Natural killer cell (primary cell): ENCODE results near the gene FGF3. TPM values are rescaled to one million over a fixed set of nuclear protein-coding genes. Genes with fewer than 3 reads are reported as not detected.

Source experiments
- ATAC-seq, 3 donors: fragments of 150-1000 bp in 2 of 3; fragments of 200-7000 bp in 1 of 3; cut with Tn5 transposase; 1 replicate in 1 of 3; 2 replicates in 2 of 3; pipeline ENCODE4 v1.10.0; 2021; ENCODE audit warnings: mild to moderate bottlenecking in 2 of 3, moderate library complexity in 2 of 3
- DNase-seq, 2 donors: peaks; one replicate each; pipeline versions ENCODE4 v3.0.0 to v3.0.0-alpha.2; 2013 to 2021; ENCODE audit warnings: mixed read lengths in 1 of 2
- H3K27ac ChIP-seq: one replicate; pipeline ENCODE4 v1.5.1; 2013; ENCODE audit warnings: mild to moderate bottlenecking, low read length
- H3K27me3 ChIP-seq: one replicate; pipeline ENCODE4 v1.6.1; 2013; ENCODE audit warnings: low read length; ENCODE audit not compliant: control insufficient read depth, insufficient read depth
- H3K36me3 ChIP-seq: one replicate; pipeline ENCODE4 v1.6.1; 2013; ENCODE audit warnings: low read length; ENCODE audit not compliant: control insufficient read depth, insufficient read depth
- H3K4me1 ChIP-seq: one replicate; pipeline ENCODE4 v1.6.1; 2013; ENCODE audit warnings: low read length; ENCODE audit not compliant: control insufficient read depth, insufficient read depth
- H3K4me3 ChIP-seq: one replicate; pipeline ENCODE4 v1.5.1; 2013; ENCODE audit warnings: low read length
- H3K9me3 ChIP-seq: one replicate; pipeline ENCODE4 v1.6.1; 2013; ENCODE audit warnings: low read length; ENCODE audit not compliant: control insufficient read depth, insufficient read depth
- H3K27ac Mint-ChIP-seq, 2 donors: one replicate each; pipeline ENCODE4 v1.8.0; 2022; ENCODE audit warnings: mild to moderate bottlenecking in 2 of 2, mixed read lengths in 2 of 2, moderate library complexity in 1 of 2
- H3K27me3 Mint-ChIP-seq, 2 donors: one replicate each; pipeline ENCODE4 v1.8.0; 2022; ENCODE audit warnings: low read depth in 2 of 2, mixed read lengths in 2 of 2
- H3K36me3 Mint-ChIP-seq: one replicate; pipeline ENCODE4 v1.8.0; 2022; ENCODE audit warnings: mixed read lengths
- H3K4me1 Mint-ChIP-seq, 2 donors: one replicate each; pipeline ENCODE4 v1.8.0; 2022; ENCODE audit warnings: mixed read lengths in 2 of 2
- H3K4me3 Mint-ChIP-seq: one replicate; pipeline ENCODE4 v1.8.0; 2022; ENCODE audit warnings: mild to moderate bottlenecking, moderate library complexity, mixed read lengths
- H3K9me3 Mint-ChIP-seq, 2 donors: one replicate each; pipeline ENCODE4 v1.8.0; 2022; ENCODE audit warnings: mixed read lengths in 2 of 2
- WGBS: methylation state at CpG from one replicate; pipeline ENCODE4 v1.1.7; 2013; ENCODE audit warnings: missing lambda C conversion rate; ENCODE audit not compliant: insufficient coverage; 5-methylcytosine and 5-hydroxymethylcytosine counted together
- intact Hi-C: fragments of 100-400 bp; cut with micrococcal nuclease; formaldehyde crosslinking; loops from one replicate; pipeline ENCODE4 v1.14.2; 2022
- total RNA-seq, 4 donors: library from RNA; stranded (reverse); fragments of 120-200 nt in 1 of 4; gene quantifications; one replicate each; pipeline versions ENCODE4 v1.2.3 to v1.2.4, GENCODE V29; 2013 to 2022
- TF ChIP-seq, protein P1 (sequence below): fragments of 200-600 bp; IDR thresholded peaks from one replicate; pipeline ENCODE4 v1.8.0; 2022; ENCODE audit warnings: antibody characterized with exemption

The FGF3 gene
- total RNA-seq, 3 donors from 2014 or later (not counting 1 experiment from before 2014, with no cell fraction given) = not detected

DNA sequence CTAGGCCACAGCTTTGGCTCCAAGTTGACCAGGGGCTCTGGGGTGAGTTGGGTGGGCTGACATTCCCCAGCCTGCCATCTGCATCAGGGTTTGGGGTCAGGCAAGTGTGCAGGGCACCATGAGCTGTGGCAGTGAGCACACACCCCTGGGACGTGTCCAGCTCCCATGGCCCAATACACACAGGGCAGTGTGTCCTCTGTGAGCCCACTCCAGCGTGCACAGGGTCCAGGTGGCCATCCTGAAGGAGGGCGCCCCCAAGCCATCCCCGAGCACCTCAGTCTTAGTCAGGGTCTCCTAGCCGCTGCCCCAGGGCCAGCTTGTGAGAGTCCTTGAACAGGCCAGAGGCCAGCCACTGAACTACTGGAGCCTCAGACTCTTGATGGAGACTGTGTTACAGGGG lies 1.2 kb upstream of the FGF3 start:
- peaks cover 0 to 6% of the 10 kb centered on the region in 2 donors for H3K4me1 Mint-ChIP-seq
- H3K27ac ChIP-seq = no peak overlapping the region
- peaks cover 2% of the 10 kb centered on the region for H3K4me1 ChIP-seq
- no peak for DNase-seq
- peaks cover 8% of the 10 kb centered on the region for H3K27me3 ChIP-seq
- no peak overlapping the region for H3K4me3 ChIP-seq
- H3K27me3 Mint-ChIP-seq = peaks cover 25 to 32% of the 10 kb centered on the region in 2 donors
- no peaks in the 10 kb centered on the region for H3K36me3 ChIP-seq
- no peaks in the 10 kb centered on the region for H3K9me3 ChIP-seq
- TF ChIP-seq, protein P1, sequence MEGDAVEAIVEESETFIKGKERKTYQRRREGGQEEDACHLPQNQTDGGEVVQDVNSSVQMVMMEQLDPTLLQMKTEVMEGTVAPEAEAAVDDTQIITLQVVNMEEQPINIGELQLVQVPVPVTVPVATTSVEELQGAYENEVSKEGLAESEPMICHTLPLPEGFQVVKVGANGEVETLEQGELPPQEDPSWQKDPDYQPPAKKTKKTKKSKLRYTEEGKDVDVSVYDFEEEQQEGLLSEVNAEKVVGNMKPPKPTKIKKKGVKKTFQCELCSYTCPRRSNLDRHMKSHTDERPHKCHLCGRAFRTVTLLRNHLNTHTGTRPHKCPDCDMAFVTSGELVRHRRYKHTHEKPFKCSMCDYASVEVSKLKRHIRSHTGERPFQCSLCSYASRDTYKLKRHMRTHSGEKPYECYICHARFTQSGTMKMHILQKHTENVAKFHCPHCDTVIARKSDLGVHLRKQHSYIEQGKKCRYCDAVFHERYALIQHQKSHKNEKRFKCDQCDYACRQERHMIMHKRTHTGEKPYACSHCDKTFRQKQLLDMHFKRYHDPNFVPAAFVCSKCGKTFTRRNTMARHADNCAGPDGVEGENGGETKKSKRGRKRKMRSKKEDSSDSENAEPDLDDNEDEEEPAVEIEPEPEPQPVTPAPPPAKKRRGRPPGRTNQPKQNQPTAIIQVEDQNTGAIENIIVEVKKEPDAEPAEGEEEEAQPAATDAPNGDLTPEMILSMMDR = no peak
- no peak overlapping the region for H3K27ac Mint-ChIP-seq
- ATAC-seq = no peak
- WGBS = 76% methylated on average over 5 of the region's 5 CpGs
- intact Hi-C loops = no loop called here
- H3K4me3 Mint-ChIP-seq = no peak overlapping the region
- no peaks in the 10 kb centered on the region for H3K9me3 Mint-ChIP-seq
- no peaks in the 10 kb centered on the region for H3K36me3 Mint-ChIP-seq

DNA sequence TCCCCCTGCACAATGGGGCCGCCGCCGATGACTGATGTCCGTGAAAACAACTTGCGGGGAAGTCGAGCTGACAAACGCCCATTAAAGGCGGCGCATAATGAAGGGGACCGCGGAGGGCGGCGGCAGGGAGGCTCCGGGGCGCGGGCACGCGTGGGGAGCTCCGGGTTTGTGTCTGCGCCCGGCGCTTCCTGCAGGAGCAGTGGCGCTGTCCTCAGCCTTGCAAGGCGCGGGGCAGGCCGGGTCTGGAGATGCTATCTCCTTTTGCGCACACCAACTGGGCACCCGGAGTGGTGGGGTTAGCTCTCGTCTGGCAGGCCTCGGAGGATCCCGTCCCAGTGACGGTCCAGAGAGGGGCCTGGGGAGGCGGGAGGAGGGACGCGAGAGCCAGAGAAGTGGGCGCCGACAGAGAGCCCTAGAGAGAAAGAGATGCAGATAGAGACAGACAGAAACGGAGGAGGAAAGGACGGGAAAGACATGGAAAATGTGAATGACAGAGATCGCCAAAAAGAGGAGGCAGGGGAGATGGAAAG lies 390 bp upstream of the FGF3 start:
- peaks cover 8% of the 10 kb centered on the region for H3K27me3 ChIP-seq
- peaks cover 2% of the 10 kb centered on the region for H3K4me1 ChIP-seq
- no peak overlapping the region for H3K27ac ChIP-seq
- DNase-seq (no peak), ATAC-seq (no peak)
- Mint-ChIP-seq H3K27me3 (peaks cover 25 to 32% of the 10 kb centered on the region in 2 donors), H3K4me3 (no peak overlapping the region), H3K36me3 (no peaks in the 10 kb centered on the region), H3K4me1 (peaks cover 0 to 6% of the 10 kb centered on the region in 2 donors), H3K9me3 (no peaks in the 10 kb centered on the region), H3K27ac (no peak overlapping the region)
- no peak overlapping the region for H3K4me3 ChIP-seq
- TF ChIP-seq, protein P1 = no peak
- H3K36me3 ChIP-seq = no peaks in the 10 kb centered on the region
- intact Hi-C loops = no loop called here
- no peaks in the 10 kb centered on the region for H3K9me3 ChIP-seq
- 7% methylated on average over 40 of the region's 40 CpGs for WGBS

DNA sequence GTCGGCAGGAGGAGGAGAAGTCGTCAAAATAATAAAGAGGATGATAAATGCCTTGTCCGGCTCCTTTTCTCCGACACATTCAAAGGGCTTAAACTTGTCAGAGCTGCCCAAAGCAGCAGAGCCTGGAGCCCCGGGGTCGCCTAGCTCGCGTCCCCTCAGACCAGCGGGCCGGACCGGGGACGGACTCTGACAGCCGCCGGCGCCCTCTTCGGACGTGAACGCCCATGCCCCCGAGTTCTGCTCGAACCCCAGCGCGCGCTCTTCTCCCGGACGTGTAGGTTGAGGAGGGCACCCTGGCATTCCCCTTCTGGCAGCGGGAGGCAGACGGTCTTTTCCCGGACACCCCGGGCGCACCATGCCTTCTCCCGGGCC lies 999 bp downstream of the FGF3 start:
- intact Hi-C loops = no loop called here
- TF ChIP-seq, protein P1 = no peak
- Histone ChIP-seq H3K36me3 (no peaks in the 10 kb centered on the region), H3K27me3 (peaks cover 8% of the 10 kb centered on the region), H3K27ac (no peak overlapping the region), H3K4me1 (peaks cover 2% of the 10 kb centered on the region), H3K9me3 (no peaks in the 10 kb centered on the region), H3K4me3 (no peak overlapping the region)
- no peak for ATAC-seq
- H3K27ac Mint-ChIP-seq = no peak overlapping the region
- WGBS = 2% methylated on average over 31 of the region's 31 CpGs
- no peak overlapping the region for H3K4me3 Mint-ChIP-seq
- peaks cover 29 to 32% of the 10 kb centered on the region in 2 donors for H3K27me3 Mint-ChIP-seq
- DNase-seq = no peak
- no peaks in the 10 kb centered on the region for H3K9me3 Mint-ChIP-seq
- no peaks in the 10 kb centered on the region for H3K36me3 Mint-ChIP-seq
- peaks cover 0 to 6% of the 10 kb centered on the region in 2 donors for H3K4me1 Mint-ChIP-seq
